OCI-LY3 (cell line): ENCODE measurements around the gene ZDHHC16.

Experiments used
- H2AFZ ChIP-seq: fragments of 200-600, 300-600 bp; shearing (Covaris generic); 2 replicates; pipeline ENCODE4 v1.6.0; 2014; ENCODE audit warnings: antibody characterized with exemption, low read depth, low read length
- H3K27ac ChIP-seq: fragments of 200-600, 300-600 bp; sonication (generic); 2 replicates; pipeline ENCODE4 v1.5.1; 2014; ENCODE audit warnings: mild to moderate bottlenecking, low read length, moderate library complexity, mixed read lengths
- H3K27me3 ChIP-seq: fragments of 200-600, 300-600 bp; sonication (generic); 2 replicates; pipeline ENCODE4 v1.6.1; 2014; ENCODE audit warnings: low read depth, low read length, mixed read lengths
- H3K36me3 ChIP-seq: fragments of 200-600, 300-600 bp; sonication (generic); replicated peaks from 2 replicates; pipeline ENCODE3; 2014; ENCODE audit warnings: low read depth, low read length, mixed read lengths
- H3K4me1 ChIP-seq: fragments of 300-600, 200-600 bp; sonication (generic); 2 replicates; pipeline ENCODE4 v1.6.1; 2014; ENCODE audit warnings: low read length, mixed read lengths
- H3K4me2 ChIP-seq: fragments of 200-600, 300-600 bp; sonication (generic); 2 replicates; pipeline ENCODE4 v1.6.1; 2014; ENCODE audit warnings: low read length, mixed read lengths
- H3K4me3 ChIP-seq: fragments of 300-600, 200-600 bp; sonication (generic); 2 replicates; pipeline ENCODE4 v1.5.1; 2014; ENCODE audit warnings: antibody characterized with exemption, mild to moderate bottlenecking, low read length, moderate library complexity
- H3K79me2 ChIP-seq: fragments of 300-600, 200-600 bp; shearing (Covaris generic); 2 replicates; pipeline ENCODE4 v1.6.1; 2014; ENCODE audit warnings: mild to moderate bottlenecking, low read length, mixed read lengths
- H3K9ac ChIP-seq: fragments of 300-600, 200-600 bp; shearing (Covaris generic); 2 replicates; pipeline ENCODE4 v1.6.0; 2014; ENCODE audit warnings: mild to moderate bottlenecking, low read length, moderate library complexity
- H3K9me3 ChIP-seq: fragments of 200-600, 300-600 bp; shearing (Covaris generic); 2 replicates; pipeline ENCODE4 v1.6.1; 2014; ENCODE audit warnings: low read length, mixed read lengths; ENCODE audit not compliant: insufficient read depth
- H4K20me1 ChIP-seq: fragments of 200-600, 300-600 bp; sonication (generic); 2 replicates; pipeline ENCODE4 v1.6.1; 2016; ENCODE audit warnings: low read length, mixed read lengths; ENCODE audit not compliant: insufficient read depth
- EZH2phosphoT487 ChIP-seq: fragments of 200-600 bp; shearing (Covaris generic); IDR thresholded peaks from 2 replicates; pipeline ENCODE4 v1.6.1; 2018; ENCODE audit warnings: antibody characterized with exemption, mixed run types, low read depth
- TF ChIP-seq, protein P1 (sequence below): fragments of 200-600, 300-600 bp; sonication (generic); IDR thresholded peaks from 2 replicates; pipeline ENCODE4 v1.5.1; 2014; ENCODE audit warnings: antibody characterized with exemption, low read length, low read depth

Gene ZDHHC16

GRCh38 chr10:97427571-97428179, 18.3 kb upstream of the ZDHHC16 start:
- H3K4me3 ChIP-seq: peak overlapping the region; percentile 94
- no peaks in the 10 kb centered on the region for H3K9me3 ChIP-seq
- no peak for TF ChIP-seq EZH2phosphoT487
- TF ChIP-seq, protein P1, sequence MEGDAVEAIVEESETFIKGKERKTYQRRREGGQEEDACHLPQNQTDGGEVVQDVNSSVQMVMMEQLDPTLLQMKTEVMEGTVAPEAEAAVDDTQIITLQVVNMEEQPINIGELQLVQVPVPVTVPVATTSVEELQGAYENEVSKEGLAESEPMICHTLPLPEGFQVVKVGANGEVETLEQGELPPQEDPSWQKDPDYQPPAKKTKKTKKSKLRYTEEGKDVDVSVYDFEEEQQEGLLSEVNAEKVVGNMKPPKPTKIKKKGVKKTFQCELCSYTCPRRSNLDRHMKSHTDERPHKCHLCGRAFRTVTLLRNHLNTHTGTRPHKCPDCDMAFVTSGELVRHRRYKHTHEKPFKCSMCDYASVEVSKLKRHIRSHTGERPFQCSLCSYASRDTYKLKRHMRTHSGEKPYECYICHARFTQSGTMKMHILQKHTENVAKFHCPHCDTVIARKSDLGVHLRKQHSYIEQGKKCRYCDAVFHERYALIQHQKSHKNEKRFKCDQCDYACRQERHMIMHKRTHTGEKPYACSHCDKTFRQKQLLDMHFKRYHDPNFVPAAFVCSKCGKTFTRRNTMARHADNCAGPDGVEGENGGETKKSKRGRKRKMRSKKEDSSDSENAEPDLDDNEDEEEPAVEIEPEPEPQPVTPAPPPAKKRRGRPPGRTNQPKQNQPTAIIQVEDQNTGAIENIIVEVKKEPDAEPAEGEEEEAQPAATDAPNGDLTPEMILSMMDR: no peak
- H3K9ac ChIP-seq: peak overlapping the region; percentile 96
- peaks cover 42% of the 10 kb centered on the region for H3K79me2 ChIP-seq
- no peaks in the 10 kb centered on the region for H3K27me3 ChIP-seq
- peaks cover 46% of the 10 kb centered on the region for H3K36me3 ChIP-seq
- H3K27ac ChIP-seq: peak overlapping the region; percentile 76
- no peak overlapping the region for H2AFZ ChIP-seq
- peak overlapping the region; percentile 99 for H3K4me2 ChIP-seq
- H3K4me1 ChIP-seq: peaks cover 11% of the 10 kb centered on the region
- peaks cover 24% of the 10 kb centered on the region for H4K20me1 ChIP-seq

GRCh38 chr10:97428572-97428981, 17.4 kb upstream of the ZDHHC16 start:
- Histone ChIP-seq H3K4me2 (peak overlapping the region; percentile 99), H3K4me1 (peaks cover 7% of the 10 kb centered on the region), H4K20me1 (peaks cover 24% of the 10 kb centered on the region), H3K79me2 (peaks cover 42% of the 10 kb centered on the region), H3K9me3 (no peaks in the 10 kb centered on the region), H2AFZ (no peak overlapping the region), H3K27me3 (no peaks in the 10 kb centered on the region), H3K4me3 (peak overlapping the region; percentile 94), H3K9ac (peak overlapping the region; percentile 44; the same call in 1 of the 2 replicates), H3K36me3 (peaks cover 50% of the 10 kb centered on the region), H3K27ac (peak overlapping the region; percentile 23; the same call in 1 of the 2 replicates)
- TF ChIP-seq, protein P1: no peak
- no peak for TF ChIP-seq EZH2phosphoT487

DNA sequence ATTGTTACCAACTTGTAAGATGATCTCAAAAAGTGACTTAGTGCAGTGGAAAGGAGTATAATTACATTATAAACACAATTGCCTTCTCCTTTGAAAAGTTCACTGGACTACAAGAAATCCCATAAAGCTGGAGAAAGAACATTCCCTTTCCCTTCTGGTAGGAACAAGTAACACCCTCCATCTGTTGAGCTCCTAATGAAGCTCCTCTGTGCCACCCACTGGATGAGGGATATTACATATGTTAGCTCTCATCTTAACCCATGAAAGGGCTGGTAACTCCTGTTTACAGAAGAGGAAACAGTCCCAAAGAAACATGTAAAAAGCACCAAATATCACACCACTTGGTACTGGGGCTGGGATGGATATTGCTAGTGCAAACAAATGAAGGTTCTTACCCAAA, 11.9 kb upstream of the ZDHHC16 start:
- peaks cover 6% of the 10 kb centered on the region; the same call in 1 of the 2 replicates for H4K20me1 ChIP-seq
- peaks cover 11% of the 10 kb centered on the region for H3K79me2 ChIP-seq
- H3K4me1 ChIP-seq: no peaks in the 10 kb centered on the region
- no peak overlapping the region for H3K9ac ChIP-seq
- H3K36me3 ChIP-seq: peaks cover 34% of the 10 kb centered on the region
- H3K27ac ChIP-seq: no peak overlapping the region
- H3K9me3 ChIP-seq: no peaks in the 10 kb centered on the region
- H3K4me3 ChIP-seq: no peak overlapping the region
- no peak for TF ChIP-seq EZH2phosphoT487
- TF ChIP-seq, protein P1: no peak
- no peak overlapping the region for H3K4me2 ChIP-seq
- H3K27me3 ChIP-seq: no peaks in the 10 kb centered on the region
- no peak overlapping the region for H2AFZ ChIP-seq

- no peak overlapping the region for H3K4me3 ChIP-seq
- H3K4me1 ChIP-seq: no peaks in the 10 kb centered on the region
- no peaks in the 10 kb centered on the region for H3K9me3 ChIP-seq
- no peaks in the 10 kb centered on the region for H3K27me3 ChIP-seq
- no peak overlapping the region for H3K9ac ChIP-seq
- H3K79me2 ChIP-seq: peaks cover 6% of the 10 kb centered on the region
- H2AFZ ChIP-seq: no peak overlapping the region
- TF ChIP-seq EZH2phosphoT487: no peak
- TF ChIP-seq, protein P1: no peak
- H4K20me1 ChIP-seq: peaks cover 4% of the 10 kb centered on the region; the same call in 1 of the 2 replicates
- no peak overlapping the region for H3K4me2 ChIP-seq
- H3K36me3 ChIP-seq: peaks cover 31% of the 10 kb centered on the region
- no peak overlapping the region for H3K27ac ChIP-seq
These were observed 11.4 kb upstream of the ZDHHC16 start for GRCh38 chr10:97434557-97434956.
